T-helper 1 cell treated with Interleukin-12 subunit alpha and Interleukin-12 subunit beta and Interleukin-4 antibody, amounts not matched to agents 30 ng/mL and 1 ng/mL, for 36 hours (primary cell): ENCODE results near the gene TUB. TPM values are rescaled to one million over a fixed set of nuclear protein-coding genes. Genes with fewer than 3 reads are reported as not detected.

Experiments used
- intact Hi-C: fragments of 100-400 bp; cut with micrococcal nuclease; formaldehyde crosslinking; loops from one replicate; pipeline ENCODE4 v1.15.1; 2024
- total RNA-seq: library from RNA; stranded (reverse); gene quantifications from 2 replicates; pipeline ENCODE4 v1.2.3, GENCODE V29; 2022

TUB gene
- total RNA-seq, 1 donor from 2014 or later: 0.05 TPM

DNA sequence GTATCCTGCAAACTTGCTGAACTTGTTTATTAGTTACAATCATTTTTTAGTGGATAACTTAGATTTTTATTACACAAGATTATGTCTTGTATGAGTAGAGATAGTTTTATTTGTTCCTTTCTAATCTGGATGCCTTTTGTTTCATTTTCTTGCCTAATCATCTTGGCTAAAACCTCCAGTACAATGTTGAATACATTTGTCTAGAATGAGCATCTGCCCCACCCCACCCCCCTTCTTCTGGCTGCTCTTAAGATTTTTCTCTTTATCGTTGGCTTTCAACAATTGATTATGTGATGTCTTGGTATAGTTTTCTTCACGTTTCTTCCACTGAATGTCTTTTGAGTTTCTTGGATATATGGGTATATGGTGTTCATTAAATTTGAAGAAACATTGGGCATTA, 37.3 kb upstream of the TUB start:
- intact Hi-C loops: no loop called here

DNA sequence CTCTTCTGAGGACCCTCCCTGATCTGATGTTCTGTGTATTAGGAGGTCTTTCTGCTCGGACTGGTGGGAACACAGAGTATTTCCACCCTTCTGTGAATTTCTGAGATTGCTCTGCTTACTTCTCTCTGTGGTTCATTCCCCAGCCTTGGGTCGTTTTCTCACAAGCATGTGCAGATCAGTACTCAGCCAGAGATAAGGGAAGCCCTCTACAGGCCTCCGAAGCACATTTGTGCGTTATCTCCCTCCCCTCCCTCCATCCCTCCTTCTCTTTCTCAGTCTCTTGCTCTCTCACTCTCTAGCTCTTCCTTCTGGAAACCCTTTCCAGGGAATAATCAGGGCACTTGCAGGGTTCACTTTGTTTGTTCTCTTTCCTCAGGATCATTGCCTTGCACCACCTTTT, 35.2 kb upstream of the TUB start:
- intact Hi-C loops: no loop called here

DNA sequence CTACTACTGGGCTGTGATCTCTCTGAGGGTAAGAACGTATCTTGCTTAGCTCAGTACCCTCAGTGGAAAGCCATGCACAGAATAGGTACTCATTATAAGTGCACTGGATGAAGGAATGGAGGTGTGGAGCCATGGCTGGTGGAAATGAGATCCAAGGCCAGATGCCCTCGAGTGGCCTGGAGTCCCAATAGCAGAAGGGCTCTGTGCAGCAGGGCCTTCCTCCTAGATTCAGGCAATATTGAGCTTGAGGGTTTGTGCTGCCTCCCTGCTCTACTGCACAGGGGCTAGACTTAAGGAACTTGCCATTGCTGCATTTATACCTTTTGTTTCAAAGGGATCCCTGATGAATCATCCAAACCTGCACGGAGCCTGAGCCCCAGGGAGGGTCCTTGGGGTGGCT, 33.6 kb upstream of the TUB start:
- intact Hi-C loops: no loop called here

DNA sequence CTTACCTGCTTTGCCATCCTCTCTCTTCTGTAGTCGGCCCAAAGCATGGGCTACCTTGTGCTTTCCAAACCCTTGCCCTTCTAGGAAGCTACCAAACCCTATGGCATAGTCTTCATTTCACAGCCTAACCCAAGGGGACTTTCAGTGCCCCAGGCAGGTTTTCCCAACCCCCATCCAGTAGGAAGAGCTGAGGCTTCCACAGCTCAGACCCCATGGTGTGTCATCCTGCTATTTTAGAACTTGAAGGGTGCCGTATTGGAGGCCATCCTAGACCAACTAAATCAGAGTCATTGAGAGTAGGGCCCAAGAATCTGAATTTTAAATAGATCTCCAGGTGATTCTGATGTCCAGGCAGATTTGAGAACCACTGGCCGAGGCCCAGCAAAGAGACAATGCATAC, 31.9 kb upstream of the TUB start:
- intact Hi-C loops: no loop called here

DNA sequence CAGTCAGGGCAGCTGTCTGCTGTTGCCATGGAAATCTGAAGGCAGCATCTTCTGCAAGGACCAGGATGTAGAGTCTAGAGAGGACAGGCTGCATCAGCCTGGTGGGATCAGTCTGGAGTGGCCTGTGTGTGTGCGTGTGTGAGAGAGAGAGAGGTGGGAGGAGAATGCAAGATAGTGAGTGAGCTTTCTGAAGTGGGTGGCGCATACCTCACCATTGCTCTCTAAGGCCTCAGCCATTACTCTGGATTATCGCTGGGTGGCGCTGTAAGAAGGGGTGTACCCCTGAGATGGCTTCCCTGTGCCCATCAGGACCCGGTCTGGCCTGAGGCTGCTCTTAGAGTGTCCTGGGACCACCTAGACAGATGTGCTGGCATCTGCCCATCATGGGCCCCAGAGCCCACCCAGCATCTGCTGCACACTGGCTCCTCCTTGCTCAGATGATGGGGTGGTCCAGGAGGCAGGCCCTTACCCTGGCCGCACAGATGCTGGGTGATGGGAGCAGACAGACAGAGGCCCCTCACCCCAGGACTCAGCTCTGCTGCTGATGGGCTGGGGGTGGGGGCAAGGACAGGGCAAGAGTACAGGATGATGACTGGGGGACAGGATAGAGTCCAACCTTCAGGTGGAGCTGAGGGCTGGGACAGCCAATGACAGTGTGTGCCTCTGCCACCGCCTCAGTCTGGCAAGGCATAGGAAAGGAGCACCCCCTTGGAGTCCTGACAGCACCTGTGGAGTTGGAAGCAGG, 25.7 kb upstream of the TUB start:
- intact Hi-C loops: no loop called here

DNA sequence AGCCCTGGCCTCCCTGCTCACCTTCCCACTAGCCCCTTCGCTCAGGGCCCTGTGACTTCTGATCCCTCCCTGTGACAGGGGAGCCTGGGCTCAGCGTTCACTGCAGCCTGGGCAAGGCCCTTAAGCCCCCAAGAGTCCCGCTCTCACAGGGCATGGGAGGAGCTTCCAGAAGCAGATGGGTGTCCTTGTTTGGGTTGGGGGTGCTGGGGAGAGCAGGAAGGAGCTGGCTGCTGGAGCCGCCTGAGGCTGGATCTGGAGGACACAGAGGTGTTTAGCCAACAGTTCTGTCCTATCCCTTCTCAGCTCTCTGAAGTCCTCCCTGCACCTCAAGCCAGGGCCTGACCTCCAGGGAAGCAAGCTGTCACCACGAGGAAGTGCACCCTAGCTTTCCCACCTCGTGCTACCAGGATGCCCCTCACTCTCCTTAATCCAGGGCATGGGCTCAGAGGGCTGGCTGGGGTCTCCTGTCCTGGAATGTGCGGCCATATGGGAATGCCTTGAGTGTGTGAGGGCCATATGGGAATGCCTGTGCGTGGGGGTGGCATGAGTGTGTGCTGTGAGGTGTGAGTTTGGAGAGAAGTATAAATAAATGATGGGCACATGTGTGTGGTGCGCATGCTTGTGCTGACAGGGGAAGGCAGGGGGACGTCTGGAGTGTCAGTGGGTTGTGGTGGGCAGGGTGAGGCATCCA, 25.0 kb upstream of the TUB start:
- intact Hi-C loops: no loop called here

DNA sequence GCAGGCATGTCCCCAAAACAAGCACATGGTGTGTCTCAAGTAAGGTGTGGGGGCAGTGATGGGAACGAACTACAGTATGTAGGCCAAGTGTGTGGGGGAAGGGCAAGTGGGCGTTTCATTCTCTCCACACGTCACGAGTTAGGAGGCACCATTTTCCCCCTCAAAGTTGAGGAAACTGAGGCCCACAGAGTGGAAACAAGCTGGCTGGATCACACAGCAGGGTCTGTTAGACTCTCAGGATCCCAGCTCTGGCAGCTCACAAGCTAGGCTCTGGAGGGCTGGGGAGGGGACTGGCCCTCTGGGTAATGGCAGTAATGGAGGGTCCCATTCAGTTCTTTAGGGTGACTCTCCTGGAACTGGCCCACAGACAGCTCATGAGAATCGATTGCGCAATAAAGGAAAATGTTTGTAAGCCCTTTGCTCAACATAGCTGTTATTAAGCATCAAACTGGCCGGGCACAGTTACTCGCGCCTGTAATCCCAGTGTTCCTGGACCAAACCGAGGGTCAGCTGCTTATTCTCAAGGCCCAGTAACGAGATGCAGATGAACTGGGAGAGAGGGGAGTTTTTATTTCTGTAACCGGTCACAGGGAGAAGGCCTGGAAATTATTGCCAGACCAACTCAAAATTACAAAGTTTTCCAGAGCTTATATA, 24.1 kb upstream of the TUB start:
- intact Hi-C loops: no loop called here

DNA sequence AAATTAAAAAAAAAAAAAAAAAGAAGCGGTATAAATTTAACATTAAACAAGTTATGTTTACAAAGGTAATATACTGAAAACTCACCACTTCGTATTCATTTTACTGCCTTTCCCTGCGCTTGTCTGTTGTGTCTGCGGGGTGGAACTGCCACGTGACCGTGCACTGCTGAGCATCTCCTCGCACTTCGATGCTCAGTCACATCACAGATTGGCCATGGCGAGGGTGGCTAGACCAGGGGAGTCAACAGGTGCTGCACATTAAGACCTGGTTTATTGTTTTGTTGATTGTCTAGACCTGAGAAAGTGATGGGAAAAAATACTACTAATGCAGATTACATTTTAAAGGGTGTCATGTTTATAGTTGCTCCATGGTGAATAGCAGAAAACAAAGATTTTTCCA, 22.8 kb upstream of the TUB start:
- intact Hi-C loops: no loop called here

DNA sequence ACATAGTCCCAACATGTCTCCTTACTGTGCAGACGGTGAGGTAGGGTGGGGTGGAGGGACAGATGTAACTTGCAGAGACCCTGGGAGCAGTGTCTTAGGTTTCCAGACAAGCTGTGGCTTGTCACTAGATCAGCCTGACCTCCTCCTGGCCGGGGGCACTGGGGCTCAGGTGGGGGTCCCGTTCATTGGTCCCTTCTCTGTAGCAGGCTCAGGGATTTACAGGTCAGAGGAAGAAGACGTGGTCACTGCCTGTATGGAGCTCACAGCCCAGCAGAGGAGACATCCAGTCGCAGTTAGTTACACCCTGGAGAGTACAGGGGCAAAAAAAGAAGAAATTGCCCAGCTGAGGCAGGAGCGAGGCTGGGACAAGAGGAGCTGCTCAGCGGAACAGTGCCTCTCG, 22.0 kb upstream of the TUB start:
- intact Hi-C loops: no loop called here

DNA sequence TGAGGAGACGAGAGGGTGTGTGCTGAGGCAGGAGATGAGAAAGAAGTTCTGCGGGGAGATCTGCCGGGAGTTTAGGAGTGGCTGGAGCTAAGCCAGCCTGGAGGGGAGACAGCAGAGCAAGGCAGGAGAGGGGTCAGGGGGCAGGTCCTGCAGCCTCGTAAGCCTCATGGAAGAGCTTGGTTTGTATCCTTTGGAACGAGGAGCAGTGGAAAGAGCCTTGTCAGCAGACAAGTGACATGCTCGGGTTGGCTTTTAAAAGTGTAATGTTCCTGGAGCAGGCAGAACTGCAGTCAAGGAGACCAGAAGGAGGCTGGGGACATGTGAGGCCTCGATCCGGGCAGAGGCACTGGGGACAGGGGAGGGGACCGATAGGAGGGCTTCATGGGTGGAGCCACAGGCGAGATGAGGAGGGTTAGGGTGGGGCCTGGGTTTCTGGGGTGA, 21.4 kb upstream of the TUB start:
- intact Hi-C loops: no loop called here

DNA sequence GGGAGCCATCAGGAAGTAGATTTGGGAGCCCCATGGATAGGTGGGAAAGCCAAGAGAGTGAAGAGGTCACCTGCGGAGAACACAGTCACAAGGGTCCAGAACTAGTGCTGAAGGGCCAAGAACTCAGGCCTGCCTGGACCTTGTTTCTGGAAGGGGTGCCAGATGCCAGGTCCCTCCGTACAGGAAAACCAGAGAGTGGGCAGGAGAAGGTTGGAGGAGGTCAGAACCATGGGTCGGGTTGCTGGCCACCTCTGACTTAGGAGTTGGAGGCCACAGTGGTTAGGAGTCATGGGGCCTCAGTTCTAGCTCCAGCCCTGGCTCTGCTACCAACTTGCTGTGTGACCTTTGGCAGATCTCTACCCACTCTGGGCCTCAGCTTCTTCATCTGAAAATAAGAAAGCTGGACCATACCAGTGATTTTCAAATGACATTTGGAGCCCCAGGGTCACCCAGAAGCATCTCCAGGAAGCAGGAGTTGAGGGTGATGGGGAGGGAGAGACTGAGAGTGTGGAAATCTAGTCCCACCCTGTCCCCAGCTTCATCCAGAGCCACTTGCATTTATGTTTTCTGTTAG, 20.8 kb upstream of the TUB start:
- intact Hi-C loops: no loop called here

DNA sequence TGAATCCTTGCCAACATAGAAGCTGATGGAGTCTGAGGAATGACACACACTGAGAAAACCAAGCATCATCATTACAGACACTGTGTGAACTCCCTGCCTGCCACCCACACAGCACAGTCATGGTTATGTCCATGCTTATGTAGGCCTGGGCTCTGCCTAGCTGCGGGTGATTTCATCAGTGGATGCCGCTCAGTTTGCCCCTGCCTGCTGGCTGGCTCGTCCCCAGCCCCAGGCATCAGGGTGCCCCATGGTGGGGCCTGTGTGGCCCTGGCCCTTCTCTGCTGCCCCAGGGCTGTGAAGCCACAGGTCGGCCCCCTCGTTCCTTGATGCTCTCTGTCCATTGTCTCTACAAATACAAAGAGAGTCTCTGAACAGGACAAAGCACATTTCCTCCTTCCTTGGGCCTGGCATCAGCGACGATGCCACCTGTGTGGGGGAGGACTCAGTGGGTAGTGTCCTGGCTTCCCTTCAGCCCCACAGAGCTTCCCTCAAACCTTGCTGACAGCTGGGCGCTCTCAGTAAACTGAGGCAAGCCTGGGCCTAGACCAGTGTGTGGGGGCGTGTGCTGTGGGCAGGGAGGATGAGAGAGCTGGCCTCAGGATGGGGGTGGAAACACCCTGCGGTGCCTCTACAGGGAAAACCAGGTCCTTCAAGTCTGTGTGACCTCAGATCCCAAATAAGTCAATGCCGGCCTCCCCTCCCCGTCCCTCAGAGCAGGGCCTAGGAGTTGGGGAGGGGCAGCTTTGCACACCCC, 20.0 kb upstream of the TUB start:
- intact Hi-C loops: no loop called here

DNA sequence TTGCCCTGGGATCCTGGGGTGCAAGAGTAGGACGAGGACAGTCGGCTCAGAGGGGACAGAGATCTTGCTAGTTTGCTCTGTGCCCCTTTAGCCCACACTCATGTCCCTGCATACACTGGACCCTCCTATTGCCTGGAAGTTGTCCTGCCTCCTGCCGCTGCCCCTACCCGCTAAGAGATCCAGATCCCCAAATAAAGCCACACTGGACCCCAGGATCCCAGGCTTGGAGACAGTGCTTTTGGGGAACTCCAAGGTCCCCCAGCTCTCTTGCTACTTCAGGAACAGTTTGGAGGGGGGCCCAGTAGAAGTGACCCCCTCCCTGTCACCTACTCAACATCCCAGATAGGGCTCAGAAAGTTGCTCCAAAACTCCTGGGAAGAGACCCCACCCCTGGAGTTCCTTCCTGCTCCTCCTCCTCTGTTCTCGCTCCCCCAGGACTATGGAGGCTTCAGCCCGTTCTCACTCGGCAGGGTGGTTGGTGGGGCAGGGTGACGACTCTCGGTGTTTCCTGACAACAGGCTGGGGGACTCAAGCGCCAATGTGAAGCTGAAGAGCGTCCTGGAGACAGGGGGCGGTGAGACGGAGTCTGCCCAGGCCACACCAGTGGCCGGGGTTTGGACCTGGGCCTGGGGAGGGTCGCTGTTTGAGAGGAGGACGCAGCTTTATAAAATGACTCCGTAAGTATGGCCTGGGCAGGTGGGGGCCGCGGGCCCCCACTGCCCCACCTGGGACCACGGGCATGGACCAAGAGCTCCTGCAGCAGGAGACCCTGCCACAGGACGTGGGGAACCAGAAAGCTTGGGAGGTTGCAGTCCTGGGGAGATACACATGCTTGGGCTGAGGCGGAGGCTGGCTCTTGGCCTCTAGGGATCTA, 19.2 kb upstream of the TUB start:
- intact Hi-C loops: no loop called here

DNA sequence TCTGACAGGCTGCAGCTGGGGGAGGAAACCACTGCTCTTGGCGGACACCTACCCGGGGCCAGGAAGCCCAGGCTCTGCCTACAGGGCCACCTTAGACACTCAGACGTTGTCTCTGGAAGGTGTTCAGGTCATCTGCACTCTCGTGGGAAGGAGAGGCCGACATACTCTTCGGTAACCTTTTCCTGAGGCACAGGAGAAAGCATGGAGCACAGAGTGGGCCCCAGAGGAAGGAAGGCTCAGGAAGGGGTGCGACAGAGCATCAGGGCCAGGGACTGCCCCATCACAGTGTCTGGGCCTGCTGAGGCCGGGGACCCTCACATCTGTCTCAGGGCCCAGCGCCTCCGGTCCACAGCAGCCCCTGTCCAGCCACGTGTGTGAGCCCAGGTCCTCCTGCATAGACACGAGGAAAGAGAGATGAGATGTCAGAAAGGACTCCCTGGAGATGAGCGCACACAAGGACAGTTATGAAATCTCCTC, 18.2 kb upstream of the TUB start:
- intact Hi-C loops: no loop called here

DNA sequence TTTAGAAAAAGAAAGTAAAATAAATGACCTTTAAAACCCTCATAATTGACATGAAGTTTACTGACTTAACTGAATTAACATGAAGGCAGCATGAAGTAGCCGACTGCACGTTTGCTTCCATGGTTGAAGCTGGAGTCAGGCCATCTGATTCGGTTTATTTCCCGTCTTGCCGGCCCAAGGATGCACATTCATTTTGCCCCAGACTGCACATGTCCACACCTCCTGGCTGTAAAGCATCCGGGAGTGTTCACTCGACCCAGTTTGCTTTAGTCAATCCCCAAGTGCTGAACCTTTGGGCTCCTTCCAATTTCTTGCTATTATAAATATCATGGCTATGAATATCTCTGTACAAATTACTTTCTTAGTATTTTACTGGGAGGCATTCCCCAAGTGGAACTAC, 17.7 kb upstream of the TUB start:
- intact Hi-C loops: no loop called here

DNA sequence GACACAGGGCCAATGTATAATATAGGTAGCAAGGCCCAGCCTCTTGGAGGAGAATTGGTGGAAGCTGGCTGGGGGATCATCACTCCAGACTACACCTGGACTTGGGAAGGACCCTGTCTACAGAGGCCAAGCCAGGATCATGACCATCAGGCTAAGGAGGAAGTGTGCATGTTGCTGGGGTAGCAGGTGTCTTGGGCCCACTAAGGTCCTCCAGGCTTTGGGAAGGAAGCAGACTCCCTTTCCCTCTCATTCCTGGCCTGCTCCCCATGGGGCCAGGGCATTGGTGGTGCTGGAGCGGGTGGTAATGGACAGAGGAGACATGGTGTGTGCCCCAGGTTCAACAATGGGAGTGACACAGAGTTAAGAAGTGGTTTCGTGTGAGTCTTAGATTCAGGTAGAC, 16.0 kb upstream of the TUB start:
- intact Hi-C loops: no loop called here

DNA sequence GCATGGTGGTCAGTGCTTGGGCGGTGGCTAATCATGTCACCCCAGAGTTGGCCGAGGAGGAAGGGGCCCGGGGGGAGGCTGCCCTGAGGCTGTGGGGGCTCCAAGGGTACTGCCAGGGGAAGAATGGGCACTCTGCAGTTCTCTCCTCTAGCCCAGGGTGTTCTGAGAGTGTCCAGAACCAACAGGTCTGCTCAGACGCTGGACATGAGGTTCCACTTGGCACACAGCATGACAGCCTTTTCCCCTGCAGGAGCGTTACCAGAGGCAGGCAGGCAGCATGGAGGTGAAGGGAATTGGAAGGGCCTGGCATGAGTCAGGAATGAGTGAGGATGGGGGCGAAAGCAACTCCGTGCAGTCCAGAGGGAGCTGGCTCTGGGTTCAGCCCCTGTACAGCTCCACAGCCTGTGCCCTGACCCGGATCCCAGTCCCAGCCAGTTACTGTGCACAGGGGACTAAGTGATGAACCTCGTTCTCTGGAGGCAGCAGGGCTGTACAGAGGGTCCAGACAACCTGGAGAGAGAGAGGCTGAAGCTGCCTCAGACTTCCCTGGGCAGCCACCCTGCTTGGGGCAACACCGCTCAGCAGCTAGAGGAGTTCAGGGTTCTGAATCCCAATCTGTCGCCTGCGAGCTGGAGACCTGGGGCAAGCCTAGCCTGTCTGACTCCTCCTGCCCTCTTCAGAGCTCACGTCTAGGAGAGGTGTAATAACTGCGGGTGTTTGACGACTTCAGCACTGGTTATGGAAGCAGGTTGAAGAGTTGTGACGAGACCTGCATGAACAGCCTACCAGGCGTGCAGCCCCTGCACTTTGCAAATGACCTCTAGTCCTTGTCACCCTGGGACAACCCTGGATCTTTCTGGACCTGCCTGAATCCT, 14.7 kb upstream of the TUB start:
- intact Hi-C loops: no loop called here

DNA sequence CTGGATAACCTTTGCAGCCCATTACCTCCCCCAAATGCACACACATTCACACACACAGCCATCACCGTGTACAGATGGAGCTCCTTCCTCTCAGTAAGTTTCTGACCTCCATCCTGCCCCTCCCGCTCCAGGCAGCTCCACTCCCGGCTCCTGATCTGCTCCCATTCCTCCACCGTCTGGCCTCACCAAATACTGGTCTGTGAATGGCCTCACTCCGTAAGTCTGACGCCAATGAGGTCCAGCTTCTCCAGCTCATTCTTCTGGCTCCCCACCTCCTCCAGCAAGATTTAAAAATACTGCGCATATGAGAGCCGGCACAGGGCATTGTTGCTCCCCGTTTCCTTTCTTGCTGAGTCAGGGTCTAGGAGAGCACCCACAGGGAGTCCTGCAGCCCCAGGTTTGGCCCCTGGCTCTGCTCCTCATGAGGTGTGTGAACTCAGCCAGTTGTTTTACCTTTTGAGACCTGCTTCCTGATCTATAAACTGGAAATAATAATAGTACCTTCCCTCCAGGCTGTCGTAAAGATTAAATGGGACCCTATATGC, 14.0 kb upstream of the TUB start:
- intact Hi-C loops: no loop called here

DNA sequence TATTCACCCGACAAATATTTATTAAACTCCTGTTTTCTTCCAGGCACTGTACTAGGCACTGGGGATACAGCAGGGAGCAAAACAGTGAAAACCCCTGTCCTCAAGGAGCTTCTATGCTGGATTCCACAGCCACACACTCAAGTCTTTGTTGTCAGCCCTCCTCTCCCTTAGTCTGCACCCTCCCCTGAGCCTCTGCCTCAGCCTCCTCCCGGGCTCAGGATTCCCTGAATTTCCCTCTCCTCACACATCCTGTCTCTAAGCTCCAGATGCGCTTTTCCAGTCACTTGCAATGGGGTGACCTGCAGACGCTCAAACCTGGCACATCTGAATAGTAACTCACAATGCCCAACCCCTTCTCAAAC, 13.5 kb upstream of the TUB start:
- intact Hi-C loops: no loop called here
